Fibroblast of lung (primary cell): ENCODE results near the gene RBAK. TPM values are rescaled to one million over a fixed set of nuclear protein-coding genes. Genes with fewer than 3 reads are reported as not detected.
"Not testable (repeated sequence)": the region's sequence is repeated elsewhere in the genome, so short reads cannot be mapped to it uniquely, and the experiment has no call there.

Experiments used
- DNase-seq, 2 donors: peaks; one replicate each; pipeline versions ENCODE4 v3.0.0 to v3.0.0-alpha.2; 2010; ENCODE audit warnings: low read depth in 2 of 2
- H2AFZ ChIP-seq: 2 replicates; pipeline ENCODE4 v1.5.1; 2012; ENCODE audit warnings: low read length, control low read depth, inconsistent platforms
- H3K27ac ChIP-seq: 2 replicates; pipeline ENCODE4 v1.5.1; 2011; ENCODE audit warnings: low read length, control low read depth; ENCODE audit not compliant: insufficient read depth
- H3K27me3 ChIP-seq: 2 replicates; pipeline ENCODE4 v1.5.1; 2011; ENCODE audit warnings: mild to moderate bottlenecking, low read length; ENCODE audit not compliant: control insufficient read depth, insufficient read depth
- H3K36me3 ChIP-seq: 2 replicates; pipeline ENCODE4 v1.5.1; 2011; ENCODE audit warnings: low read length; ENCODE audit not compliant: control insufficient read depth, insufficient read depth
- H3K4me1 ChIP-seq: 2 replicates; pipeline ENCODE4 v1.5.1; 2011; ENCODE audit warnings: low read length; ENCODE audit not compliant: control insufficient read depth, insufficient read depth; ENCODE audit errors: extremely low read depth
- H3K4me2 ChIP-seq: 2 replicates; pipeline ENCODE4 v1.5.1; 2011; ENCODE audit warnings: low read length, control low read depth; ENCODE audit not compliant: insufficient read depth; ENCODE audit errors: extremely low read depth
- H3K4me3 ChIP-seq, 4 experiments: fragments of 200-600 bp in 1 of 4; sonication (generic) in 1 of 4; replicated peaks in 1 of 4; 2 replicates each; pipeline ENCODE4 v1.5.1; 2011 to 2016; ENCODE audit warnings: low read length in 4 of 4, low read depth in 3 of 4, mild to moderate bottlenecking in 3 of 4, control low read depth in 2 of 4, inconsistent platforms in 1 of 4, mixed read lengths in 1 of 4; ENCODE audit not compliant: insufficient read depth in 1 of 4; ENCODE audit errors: control extremely low read depth in 1 of 4
- H3K79me2 ChIP-seq: 2 replicates; pipeline ENCODE4 v1.5.1; 2012; ENCODE audit warnings: mild to moderate bottlenecking, low read length, inconsistent platforms; ENCODE audit not compliant: control insufficient read depth, insufficient read depth
- H3K9ac ChIP-seq: 2 replicates; pipeline ENCODE4 v1.5.1; 2011; ENCODE audit warnings: mild to moderate bottlenecking, low read length, control low read depth; ENCODE audit not compliant: insufficient read depth
- H3K9me3 ChIP-seq: 2 replicates; pipeline ENCODE4 v1.5.1; 2012; ENCODE audit warnings: low read depth, low read length; ENCODE audit not compliant: control insufficient read depth, insufficient read depth
- H4K20me1 ChIP-seq: 2 replicates; pipeline ENCODE4 v1.5.1; 2011; ENCODE audit warnings: low read length; ENCODE audit not compliant: control insufficient read depth, insufficient read depth; ENCODE audit errors: extremely low read depth
- CTCF ChIP-seq, 2 donors: IDR thresholded peaks in 1 of 2; conservative IDR thresholded peaks in 1 of 2; 1 replicate in 1 of 2; 2 replicates in 1 of 2; pipeline ENCODE4 v1.5.1; 2011 to 2012; ENCODE audit warnings: low read length in 2 of 2, control low read depth in 1 of 2, inconsistent platforms in 1 of 2, low read depth in 1 of 2, mild to moderate bottlenecking in 1 of 2
- EZH2 ChIP-seq: IDR thresholded peaks from 2 replicates; pipeline ENCODE4 v1.5.1; 2012; ENCODE audit warnings: low read length, control low read depth, mild to moderate bottlenecking; ENCODE audit errors: missing control alignments
- polyA plus RNA-seq, 2 donors: library from polyadenylated mRNA; depleted of rRNA in 1 of 2; stranded (reverse) in 1 of 2; unstranded in 1 of 2; fragments of >200 nt; gene quantifications; 2 replicates each; pipeline ENCODE4 v1.2.1, GENCODE V29; 2011 to 2012; ENCODE audit warnings: missing spikeins in 1 of 2
- total RNA-seq: library from RNA; depleted of rRNA; stranded (reverse); fragments of >200 nt; gene quantifications from 2 replicates; pipeline ENCODE4 v1.2.1, GENCODE V29; 2014

Gene RBAK
- total and polyA plus RNA-seq, 2 donors (not counting 1 experiment from before 2014, with no cell fraction given): 4.3 to 6.9 TPM

DNA sequence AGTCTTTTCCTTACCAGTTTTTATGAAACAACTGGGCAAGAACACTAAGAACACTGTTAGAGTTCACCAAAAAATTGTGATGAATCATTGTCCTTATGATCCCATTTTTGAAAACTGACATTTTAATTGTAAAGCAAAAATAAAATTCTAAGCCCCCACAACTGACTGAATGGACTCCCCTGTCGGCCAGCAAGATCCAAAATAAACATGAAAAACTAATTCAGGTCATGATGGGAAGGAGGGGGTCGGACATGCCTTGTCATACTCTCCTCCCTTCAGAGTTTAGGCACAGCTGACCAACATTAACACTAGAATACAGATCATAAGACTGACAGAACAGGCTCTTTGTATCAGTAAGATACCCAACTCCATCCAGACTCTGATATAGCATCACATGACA is 2.0 kb upstream of the RBAK start:
- Histone ChIP-seq H3K79me2 (peaks cover 11% of the 10 kb centered on the region), H3K9ac (no peak overlapping the region), H3K4me1 (no peaks in the 10 kb centered on the region), H3K36me3 (no peaks in the 10 kb centered on the region), H3K27me3 (no peaks in the 10 kb centered on the region), H3K27ac (no peak overlapping the region), H3K9me3 (no peaks in the 10 kb centered on the region), H4K20me1 (no peaks in the 10 kb centered on the region), H3K4me3 (no peak overlapping the region), H3K4me2 (no peak overlapping the region), H2AFZ (no peak overlapping the region)
- DNase-seq: no peak
- TF ChIP-seq CTCF (conservative IDR thresholded peaks at IDR 0.05 in 1 of 2, IDR thresholded peaks at IDR 0.05 in 1 of 2; ENCODE audit: low read depth in 1 of 2, low read length in 2 of 2): no peak
- no peak for TF ChIP-seq EZH2

GRCh38 chr7:5046397-5046732 is 705 bp downstream of the RBAK start:
- peaks cover 11% of the 10 kb centered on the region for H3K79me2 ChIP-seq
- not testable (repeated sequence) for H3K27me3 ChIP-seq, DNase-seq, H3K4me1 ChIP-seq, H4K20me1 ChIP-seq, H3K9me3 ChIP-seq, H2AFZ ChIP-seq, H3K36me3 ChIP-seq
- H3K27ac ChIP-seq: peak overlapping the region; percentile 77
- peak overlapping the region; percentile 82 for H3K4me2 ChIP-seq
- H3K4me3 ChIP-seq: peak overlapping the region; percentile 68 to 81 (median 78)
- peak overlapping the region; percentile 87 for H3K9ac ChIP-seq

- H3K9ac ChIP-seq, DNase-seq, H3K9me3 ChIP-seq, H4K20me1 ChIP-seq, H3K4me1 ChIP-seq, H3K27me3 ChIP-seq, H2AFZ ChIP-seq, H3K27ac ChIP-seq, H3K36me3 ChIP-seq: not testable (repeated sequence)
- Histone ChIP-seq H3K4me2 (peak overlapping the region; percentile 13), H3K4me3 (peak overlapping the region in 2 of 4 experiments; percentile 13 to 17), H3K79me2 (peaks cover 11% of the 10 kb centered on the region)
Measured at GRCh38 chr7:5047127-5047526, 1.5 kb downstream of the RBAK start.

DNA sequence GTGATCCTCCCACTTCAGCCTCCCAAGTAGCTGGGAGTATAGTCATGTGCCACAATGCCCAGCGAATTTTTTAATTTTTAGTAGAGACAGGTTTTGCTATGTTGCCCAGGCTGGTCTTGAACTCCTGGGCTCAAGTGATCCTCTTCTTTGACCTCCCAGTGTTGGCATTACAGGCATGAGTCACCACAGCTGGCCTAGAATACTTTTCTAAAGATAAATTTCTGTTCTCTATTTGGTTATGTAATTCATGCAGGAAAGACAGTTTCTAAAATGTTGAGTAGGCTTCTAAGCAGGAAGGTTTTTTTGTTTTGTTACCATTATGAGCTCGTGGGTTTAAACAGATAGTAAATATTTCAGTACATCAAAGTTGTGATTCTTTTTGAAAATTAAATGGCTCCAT is 5.0 kb downstream of the RBAK start:
- H2AFZ ChIP-seq: no peak overlapping the region
- TF ChIP-seq CTCF (conservative IDR thresholded peaks at IDR 0.05 in 1 of 2, IDR thresholded peaks at IDR 0.05 in 1 of 2; ENCODE audit: low read depth in 1 of 2, low read length in 2 of 2) (no peak), EZH2 (no peak)
- no peaks in the 10 kb centered on the region for H3K9me3 ChIP-seq
- no peak overlapping the region for H3K9ac ChIP-seq
- H3K4me1 ChIP-seq: no peaks in the 10 kb centered on the region
- peaks cover 4% of the 10 kb centered on the region for H3K36me3 ChIP-seq
- H3K27me3 ChIP-seq: no peaks in the 10 kb centered on the region
- H3K4me2 ChIP-seq: no peak overlapping the region
- no peak overlapping the region for H3K27ac ChIP-seq
- H4K20me1 ChIP-seq: no peaks in the 10 kb centered on the region
- H3K4me3 ChIP-seq: no peak overlapping the region
- DNase-seq: no peak
- H3K79me2 ChIP-seq: peaks cover 13% of the 10 kb centered on the region

- H4K20me1 ChIP-seq, DNase-seq, H3K4me1 ChIP-seq, H3K27ac ChIP-seq, H3K36me3 ChIP-seq, H2AFZ ChIP-seq, H3K4me3 ChIP-seq, H3K4me2 ChIP-seq, H3K9ac ChIP-seq, H3K79me2 ChIP-seq, H3K9me3 ChIP-seq, H3K27me3 ChIP-seq: not testable (repeated sequence)
Measured at GRCh38 chr7:5051731-5052130, 6.1 kb downstream of the RBAK start.
